ENCODE results near the gene EIF4A3. TPM values are rescaled to one million over a fixed set of nuclear protein-coding genes. Genes with fewer than 3 reads are reported as not detected.
A peak's percentile ranks its signal among the peaks of the same experiment; 100 is the strongest.

Gene EIF4A3
- total RNA-seq, 1 experiment from 2014 or later, result 215 TPM

DNA sequence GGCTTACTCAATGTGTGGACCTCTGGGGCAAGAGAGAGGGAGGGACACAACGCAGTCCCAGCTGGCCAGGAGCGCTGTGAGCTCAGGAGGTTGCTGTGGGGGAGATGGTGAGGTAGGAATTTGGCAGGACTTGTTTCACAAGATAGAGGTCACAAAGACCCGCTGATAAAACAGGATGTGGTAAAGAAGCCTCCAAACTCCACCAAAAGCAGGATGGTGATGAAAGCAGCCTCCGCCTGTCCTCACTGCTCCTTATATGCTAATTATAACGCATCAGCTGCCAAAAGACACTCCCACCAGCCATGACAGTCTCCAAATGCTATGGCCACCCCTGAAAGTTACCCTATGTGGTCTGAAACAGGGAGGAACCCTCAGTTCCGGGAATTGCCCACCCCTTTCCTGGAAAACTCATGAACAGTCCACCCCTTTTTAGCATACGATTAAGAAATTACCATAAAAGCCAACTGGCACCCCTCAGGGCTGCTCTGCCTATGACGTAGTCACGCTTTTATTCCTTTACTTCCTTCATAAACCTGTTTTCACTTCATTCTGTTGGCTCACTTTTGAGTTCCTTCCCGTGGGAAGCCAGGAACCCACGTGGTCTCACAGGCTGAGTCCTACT lies 5.3 kb upstream of the EIF4A3 start:
- Histone ChIP-seq H3K4me3 (no peak overlapping the region), H3K27me3 (no peaks in the 10 kb centered on the region), H3K36me3 (peaks cover 10% of the 10 kb centered on the region), H3K9me3 (peaks cover 8% of the 10 kb centered on the region; the same call in 1 of the 2 replicates)
- no peak for DNase-seq

DNA sequence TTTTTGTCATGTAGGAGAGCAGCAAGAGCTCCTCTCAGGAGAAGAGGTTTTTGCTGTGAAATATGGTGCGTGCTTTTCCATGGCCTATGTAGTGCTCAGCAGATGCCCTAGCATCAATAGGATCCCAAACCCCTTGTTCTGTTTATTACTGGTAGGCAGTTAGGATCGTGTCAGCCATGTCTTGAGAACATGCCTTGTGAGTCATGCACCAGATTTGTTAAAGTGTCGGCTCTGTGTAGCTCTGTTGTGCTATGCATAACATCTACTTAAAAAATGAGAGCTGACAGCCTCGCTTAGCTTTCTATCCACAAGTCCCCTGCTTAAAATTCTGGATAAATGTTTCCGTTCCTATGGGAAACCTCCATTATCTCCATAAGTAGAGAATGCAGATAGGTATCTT lies 4.4 kb upstream of the EIF4A3 start:
- H3K36me3 ChIP-seq, result peaks cover 11% of the 10 kb centered on the region
- peaks cover 4% of the 10 kb centered on the region; the same call in 1 of the 2 replicates for H3K9me3 ChIP-seq
- no peak for DNase-seq
- H3K4me3 ChIP-seq, result no peak overlapping the region
- no peaks in the 10 kb centered on the region for H3K27me3 ChIP-seq

DNA sequence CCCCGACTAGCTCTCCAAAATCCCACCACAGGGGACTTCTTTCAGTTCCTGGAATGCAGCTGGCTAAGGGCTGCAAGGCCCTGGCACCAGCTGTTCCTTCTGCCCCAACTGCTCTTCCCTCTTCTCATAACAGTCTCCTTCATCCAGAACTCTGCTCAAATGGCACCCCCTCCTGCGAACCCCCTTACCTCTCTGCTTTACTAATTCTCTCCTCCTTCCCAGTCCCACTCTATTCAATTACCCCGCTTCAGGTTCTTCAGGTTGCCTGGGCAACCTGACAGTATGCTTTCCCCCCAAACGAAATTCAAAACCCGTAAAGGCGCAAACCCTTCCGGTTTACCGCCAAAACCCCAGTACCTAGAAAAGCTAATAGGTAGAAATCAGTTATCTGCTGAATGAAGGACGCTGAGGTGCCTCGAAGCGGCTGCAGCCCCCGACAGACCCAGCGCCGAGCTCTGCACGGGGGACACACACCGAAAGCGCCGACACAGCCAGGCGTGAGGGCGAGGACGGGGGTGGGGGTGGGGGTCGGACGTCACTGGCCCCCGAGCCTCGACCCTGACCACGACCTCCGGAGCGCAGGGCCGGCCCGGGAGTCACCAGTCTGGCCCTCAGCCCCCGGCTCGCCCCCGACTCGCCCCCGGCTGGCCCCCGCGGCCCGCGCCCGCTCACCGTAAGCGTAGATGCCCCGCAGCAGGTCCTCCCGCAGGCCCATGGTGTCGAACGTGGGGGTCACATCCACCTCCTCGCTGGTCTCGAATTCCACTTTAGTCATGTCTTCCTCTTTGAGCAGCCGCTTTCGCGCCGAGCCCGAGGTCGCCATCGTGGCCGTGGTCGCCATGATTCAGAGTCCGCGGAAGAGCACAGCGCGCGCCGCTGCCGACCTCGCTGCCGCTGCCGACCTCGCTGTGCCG lies 550 bp downstream of the EIF4A3 start:
- H3K27me3 ChIP-seq, result no peaks in the 10 kb centered on the region
- H3K9me3 ChIP-seq, result no peaks in the 10 kb centered on the region
- DNase-seq, result no peak
- peaks cover 61% of the 10 kb centered on the region for H3K36me3 ChIP-seq
- peak overlapping the region; percentile 96 for H3K4me3 ChIP-seq

DNA sequence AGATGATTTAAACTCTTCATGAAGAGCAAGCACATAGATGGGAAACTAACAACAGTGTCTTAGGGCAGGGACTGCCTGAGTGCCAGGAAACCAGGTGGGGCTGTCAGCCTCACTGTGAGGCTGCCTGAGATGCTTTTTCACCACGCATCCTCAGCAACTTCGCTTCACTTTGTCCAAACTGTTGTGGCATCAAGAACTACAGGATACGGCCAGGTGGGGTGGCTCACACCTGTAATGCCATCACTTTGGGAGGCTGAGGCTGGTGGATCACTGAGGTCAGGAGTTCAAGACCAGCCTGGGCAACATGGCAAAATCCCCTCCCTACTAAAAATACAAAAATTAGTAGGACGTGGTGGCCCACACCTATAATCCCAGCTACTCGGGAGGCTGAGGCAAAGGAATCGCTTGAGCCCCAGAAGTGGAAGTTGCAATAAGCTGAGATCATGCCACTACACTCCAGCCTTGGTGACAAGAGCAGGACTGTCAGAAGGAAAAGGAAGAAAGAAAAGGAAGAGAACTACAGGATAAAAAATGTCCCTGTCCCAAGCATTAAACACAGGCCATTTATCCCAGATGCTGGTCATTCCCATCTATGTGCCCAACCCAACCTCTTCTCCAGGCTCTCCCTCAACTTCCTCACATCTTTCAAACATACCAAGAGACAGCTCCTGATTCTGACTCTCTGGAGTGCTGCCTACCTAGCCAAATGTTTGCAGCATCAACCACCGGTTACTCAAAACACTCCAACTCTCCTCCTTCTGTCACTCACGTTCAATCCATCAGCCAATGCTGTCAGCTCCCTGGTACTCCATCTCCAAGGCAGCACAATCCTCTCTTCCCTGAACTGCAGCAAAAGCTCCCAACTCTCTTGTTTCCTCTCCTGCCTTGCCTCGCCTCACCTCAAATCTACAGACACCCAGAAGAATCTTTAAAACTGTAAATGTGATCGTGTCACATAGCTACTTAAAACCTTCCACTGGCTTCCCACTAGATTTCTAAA lies 1.6 kb downstream of the EIF4A3 start:
- Histone ChIP-seq H3K36me3 (peaks cover 71% of the 10 kb centered on the region), H3K9me3 (no peaks in the 10 kb centered on the region), H3K27me3 (no peaks in the 10 kb centered on the region), H3K4me3 (peak overlapping the region; percentile 96)
- no peak for DNase-seq

DNA sequence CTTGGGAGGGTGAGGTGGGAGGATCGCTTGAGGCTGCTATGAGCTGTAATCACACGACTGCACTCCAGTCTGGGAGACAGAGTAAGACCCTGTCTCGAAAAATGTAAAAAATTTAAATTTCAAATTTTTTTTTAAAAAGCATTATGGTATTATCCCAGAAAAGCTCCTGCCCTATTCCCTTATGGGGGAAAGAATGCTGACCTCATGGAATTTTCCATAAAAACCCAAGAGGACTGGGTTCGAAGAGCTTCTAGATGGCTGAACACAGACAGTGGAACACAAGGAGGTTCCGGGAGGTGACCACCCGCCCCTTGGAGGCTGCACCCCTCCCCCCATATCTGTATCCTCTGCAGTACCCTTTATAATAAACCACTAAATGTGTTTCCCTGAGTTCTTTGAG lies 4.0 kb downstream of the EIF4A3 start:
- Histone ChIP-seq H3K27me3 (no peaks in the 10 kb centered on the region), H3K4me3 (no peak overlapping the region), H3K9me3 (no peaks in the 10 kb centered on the region), H3K36me3 (peaks cover 89% of the 10 kb centered on the region)
- no peak for DNase-seq

DNA sequence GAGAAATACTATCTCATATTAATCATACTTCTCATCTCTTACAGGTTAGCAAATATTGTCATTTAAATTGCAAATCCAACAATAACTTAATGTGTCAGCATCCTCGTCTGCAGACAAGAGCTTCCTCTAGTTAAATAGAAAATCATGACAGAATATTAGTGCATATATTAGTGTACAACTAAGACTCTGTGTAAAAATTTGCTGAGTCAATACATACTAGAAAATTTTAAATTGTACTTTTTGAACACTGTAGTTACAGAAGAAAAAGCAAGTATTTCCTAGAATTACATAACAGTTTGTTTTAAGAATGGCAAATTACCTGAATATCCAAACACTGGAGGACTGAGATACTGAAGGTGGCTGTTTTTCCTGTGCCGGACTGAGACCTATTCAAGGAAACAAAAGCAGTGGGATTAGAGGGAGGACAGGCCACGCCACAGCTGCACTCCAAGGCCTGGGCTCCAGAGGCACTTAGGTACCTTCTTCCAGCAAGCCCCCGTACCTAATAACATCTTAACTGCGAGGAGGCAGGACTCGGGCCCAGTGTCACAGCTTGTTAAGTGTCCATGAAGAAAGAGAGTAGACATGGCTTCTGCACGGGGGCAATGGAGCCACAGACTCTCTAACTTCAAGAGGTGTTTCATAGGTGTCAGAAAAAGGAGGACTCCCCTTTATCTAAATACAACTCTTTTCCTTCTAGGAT lies 5.3 kb downstream of the EIF4A3 start:
- H3K4me3 ChIP-seq, result no peak overlapping the region
- DNase-seq, result no peak
- H3K27me3 ChIP-seq, result no peaks in the 10 kb centered on the region
- H3K9me3 ChIP-seq, result no peaks in the 10 kb centered on the region
- H3K36me3 ChIP-seq, result peaks cover 98% of the 10 kb centered on the region

DNA sequence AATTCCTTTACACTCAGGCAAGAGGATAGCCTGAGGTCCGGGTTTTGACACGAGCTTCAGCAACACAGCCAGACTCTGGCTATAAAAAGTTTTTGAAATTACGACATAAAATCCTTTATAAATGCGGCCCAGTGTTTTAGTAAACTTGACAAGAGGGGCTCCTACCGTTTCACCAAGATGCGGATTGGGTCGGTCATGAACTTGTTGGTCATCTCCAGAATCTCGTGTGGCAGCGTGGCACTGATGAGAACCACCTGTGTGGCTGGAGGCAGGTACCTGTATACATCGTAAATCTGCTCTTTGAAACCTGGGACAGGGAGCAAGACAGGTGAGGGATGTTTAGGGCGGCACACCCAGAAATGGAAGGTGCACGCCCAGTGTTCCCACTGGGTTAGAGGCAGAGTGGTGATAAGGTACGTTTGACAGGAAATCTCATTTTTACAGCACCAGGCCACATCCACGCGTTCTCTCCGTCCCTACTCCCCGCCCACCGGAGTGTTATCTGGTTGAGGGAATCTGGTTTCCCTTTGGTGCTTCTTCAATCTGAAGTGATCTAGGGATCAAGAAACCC lies 8.0 kb downstream of the EIF4A3 start:
- Histone ChIP-seq H3K9me3 (no peaks in the 10 kb centered on the region), H3K27me3 (no peaks in the 10 kb centered on the region), H3K4me3 (no peak overlapping the region), H3K36me3 (peaks cover 100% of the 10 kb centered on the region)
- no peak for DNase-seq

DNA sequence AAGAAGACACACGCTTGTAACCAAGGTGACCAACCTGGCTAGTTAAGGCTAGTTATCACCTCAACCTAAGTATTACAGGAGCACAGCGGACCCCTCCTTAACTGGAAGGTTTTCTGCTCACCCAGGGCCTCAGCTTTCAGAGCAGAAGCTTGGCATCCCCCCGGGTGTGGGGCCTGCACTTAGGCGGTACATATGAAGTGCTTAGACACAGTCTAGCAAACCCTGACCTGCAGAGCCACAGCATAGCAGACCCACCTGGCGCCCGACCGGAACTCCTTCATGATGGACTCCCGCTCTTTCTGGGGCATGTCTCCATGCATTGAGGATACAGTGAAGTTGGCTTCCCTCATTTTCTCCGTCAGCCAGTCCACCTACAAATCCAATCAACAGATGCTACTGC lies 9.8 kb downstream of the EIF4A3 start:
- Histone ChIP-seq H3K27me3 (no peaks in the 10 kb centered on the region), H3K4me3 (no peak overlapping the region), H3K36me3 (peaks cover 92% of the 10 kb centered on the region), H3K9me3 (no peaks in the 10 kb centered on the region)
- DNase-seq, result no peak

DNA sequence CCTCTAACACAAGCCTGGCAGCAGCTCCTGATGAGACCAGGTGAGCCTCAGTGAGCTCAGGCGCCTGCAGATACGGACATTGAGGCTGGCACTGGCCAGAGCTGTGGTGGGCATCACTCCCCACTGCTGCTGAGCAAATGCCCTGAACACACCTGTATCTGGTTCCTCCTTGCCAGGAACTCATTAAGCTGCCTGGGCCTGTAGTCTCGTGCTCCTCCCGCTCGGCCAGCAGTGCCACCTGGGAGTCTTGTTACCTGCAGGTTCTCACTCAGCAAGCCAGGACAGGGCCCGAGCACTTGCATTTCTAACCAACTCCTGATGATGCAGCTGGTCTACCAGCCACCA lies 13.3 kb downstream of the EIF4A3 start:
- H3K36me3 ChIP-seq, result peaks cover 57% of the 10 kb centered on the region

DNA sequence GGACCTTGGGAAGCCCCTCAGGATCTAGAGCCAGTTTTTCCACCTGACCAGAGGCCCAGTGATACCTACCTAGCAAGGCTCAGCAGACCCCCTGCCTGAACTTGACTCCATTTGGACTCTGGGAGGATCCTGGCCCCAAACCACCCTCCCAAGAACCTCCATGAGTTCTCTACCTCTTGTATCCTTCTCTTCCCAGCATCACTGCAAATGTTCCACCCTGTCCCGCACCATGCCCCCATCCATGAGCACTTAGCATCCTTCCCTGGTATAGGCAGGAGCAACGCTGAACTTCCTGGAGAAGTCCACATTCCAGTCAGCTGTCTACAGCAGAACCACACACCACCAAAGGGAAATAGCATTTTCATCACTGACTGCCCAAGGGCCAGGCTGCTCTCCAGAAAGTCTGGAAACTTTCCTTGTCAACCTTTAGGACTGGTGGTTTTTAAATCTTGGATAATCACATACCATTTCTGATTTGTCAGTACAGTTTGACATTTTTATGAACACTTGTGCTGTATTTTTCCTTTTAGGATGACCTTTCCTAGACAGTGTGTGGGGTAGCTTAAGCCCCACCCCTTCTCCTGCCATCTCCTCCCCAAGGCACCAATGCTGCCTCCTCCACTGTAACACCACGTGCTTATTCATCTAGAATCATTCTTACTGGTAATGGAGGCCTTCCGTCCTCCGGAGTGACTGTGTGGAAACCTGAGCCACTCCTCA lies 13.9 kb downstream of the EIF4A3 start:
- Histone ChIP-seq H3K4me3 (no peak overlapping the region), H3K9me3 (no peaks in the 10 kb centered on the region), H3K27me3 (no peaks in the 10 kb centered on the region; the same call in 1 of the 2 replicates), H3K36me3 (peaks cover 51% of the 10 kb centered on the region)
- DNase-seq, result no peak

More for the DNA sequence above, 13.3 kb downstream of the EIF4A3 start:
- no peaks in the 10 kb centered on the region for H3K9me3 ChIP-seq
- DNase-seq, result no peak
- H3K4me3 ChIP-seq, result no peak overlapping the region
- no peaks in the 10 kb centered on the region; the same call in 1 of the 2 replicates for H3K27me3 ChIP-seq

DNA sequence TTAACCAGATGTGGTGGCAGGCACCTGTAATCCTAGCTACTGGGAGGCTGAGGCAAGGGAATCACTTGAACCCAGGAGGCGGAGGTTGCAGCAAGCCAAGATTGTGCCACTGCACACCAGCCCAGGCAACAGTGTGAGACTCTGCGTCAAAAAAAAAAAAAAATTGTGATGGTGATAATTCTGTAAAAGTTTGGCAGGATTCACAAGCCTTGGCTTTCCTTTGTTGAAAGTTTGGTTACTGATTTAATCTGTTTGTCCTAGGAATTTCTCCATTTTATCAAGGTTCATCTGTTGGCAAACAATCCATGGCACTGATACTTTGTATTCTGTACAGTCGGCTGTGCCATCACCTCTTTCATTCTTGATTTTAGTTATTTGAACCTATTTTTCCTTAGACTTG lies 15.9 kb downstream of the EIF4A3 start:
- Histone ChIP-seq H3K9me3 (no peaks in the 10 kb centered on the region), H3K27me3 (no peaks in the 10 kb centered on the region; the same call in 1 of the 2 replicates), H3K36me3 (peaks cover 31% of the 10 kb centered on the region), H3K4me3 (no peak overlapping the region)
- DNase-seq, result no peak

DNA sequence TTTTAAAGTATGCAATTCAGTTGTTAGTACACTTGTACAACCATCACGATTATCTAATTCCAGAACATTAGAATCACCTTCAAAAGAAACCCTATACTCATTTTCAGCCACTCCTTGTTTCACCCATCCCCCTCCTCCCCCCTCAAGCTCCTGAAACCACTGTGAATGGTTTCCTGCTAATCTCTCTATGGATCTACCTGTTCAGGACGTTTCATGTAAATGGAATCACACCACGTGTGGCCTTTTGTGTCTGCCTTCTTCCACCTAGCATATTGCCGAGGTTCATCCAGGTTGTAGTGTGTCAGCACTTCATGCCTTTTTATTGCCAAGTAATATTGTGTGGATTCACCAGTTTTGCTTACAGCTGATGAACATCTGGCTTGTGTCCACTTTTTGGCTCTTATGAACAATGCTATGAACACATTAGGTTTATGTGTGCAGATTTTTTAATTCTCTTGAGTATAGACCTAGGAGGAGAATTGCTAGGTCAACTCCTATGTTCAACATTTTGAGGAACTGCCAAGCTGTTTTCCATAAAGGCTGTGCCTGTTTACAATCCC lies 17.8 kb downstream of the EIF4A3 start:
- DNase-seq, result no peak
- Histone ChIP-seq H3K4me3 (no peak overlapping the region), H3K9me3 (no peaks in the 10 kb centered on the region), H3K36me3 (peaks cover 12% of the 10 kb centered on the region), H3K27me3 (no peaks in the 10 kb centered on the region; the same call in 1 of the 2 replicates)

DNA sequence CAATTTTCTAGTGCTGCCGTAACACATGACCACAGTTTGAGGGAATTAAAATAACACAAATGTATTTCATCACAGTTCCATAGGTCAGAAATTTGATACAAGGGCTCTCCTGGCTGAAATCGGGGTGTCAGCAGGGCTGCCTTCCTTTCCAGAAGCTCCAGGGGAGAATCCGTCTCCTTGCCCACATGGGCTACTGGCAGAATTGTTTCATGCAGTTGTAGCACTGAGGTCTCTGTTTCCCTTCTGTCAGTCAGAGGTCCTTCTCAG lies 20.5 kb downstream of the EIF4A3 start:
- Histone ChIP-seq H3K27me3 (no peaks in the 10 kb centered on the region; the same call in 1 of the 2 replicates), H3K9me3 (no peaks in the 10 kb centered on the region), H3K36me3 (no peaks in the 10 kb centered on the region), H3K4me3 (no peak overlapping the region)
- no peak for DNase-seq

DNA sequence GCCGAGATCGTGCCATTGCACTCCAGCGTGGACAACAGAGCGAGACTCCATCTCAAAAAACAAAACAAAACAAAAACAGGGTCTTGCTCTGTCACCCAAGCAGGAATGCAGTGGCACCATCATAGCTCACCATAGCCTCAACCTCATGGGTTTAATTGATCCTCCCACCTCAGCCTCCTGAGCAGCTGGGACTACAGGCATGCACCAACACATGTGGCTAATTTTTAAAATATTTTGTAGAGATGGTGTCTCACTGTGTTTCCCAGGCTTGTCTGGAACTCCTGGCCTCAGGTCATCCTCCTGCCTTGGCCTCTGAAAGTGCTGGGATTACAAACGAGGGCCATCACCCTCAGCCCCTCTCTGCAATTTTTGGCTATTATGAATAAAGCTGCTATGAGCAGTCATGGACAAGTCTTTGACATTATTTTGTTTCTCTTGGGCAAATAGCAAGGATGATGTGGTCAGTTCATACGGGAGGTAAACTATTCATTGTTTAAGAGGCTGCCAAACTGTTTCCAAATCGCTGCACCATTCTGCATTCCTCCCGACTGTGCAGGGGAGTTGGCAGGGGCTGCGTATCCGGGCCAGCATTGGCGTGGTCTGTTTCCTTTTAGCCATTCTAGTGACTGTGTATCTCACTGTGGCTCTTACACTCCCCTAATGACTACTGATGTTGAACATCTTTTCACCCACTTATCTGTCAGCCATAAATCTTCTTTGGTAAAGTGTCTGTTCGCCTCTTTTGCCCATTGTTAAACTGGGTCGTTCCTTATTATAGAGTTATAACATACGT lies 21.1 kb downstream of the EIF4A3 start:
- Histone ChIP-seq H3K9me3 (no peaks in the 10 kb centered on the region), H3K36me3 (no peaks in the 10 kb centered on the region), H3K27me3 (no peaks in the 10 kb centered on the region; the same call in 1 of the 2 replicates), H3K4me3 (no peak overlapping the region)
- DNase-seq, result peak; percentile 90
